ENCODE data around the gene RXRB.

DNA sequence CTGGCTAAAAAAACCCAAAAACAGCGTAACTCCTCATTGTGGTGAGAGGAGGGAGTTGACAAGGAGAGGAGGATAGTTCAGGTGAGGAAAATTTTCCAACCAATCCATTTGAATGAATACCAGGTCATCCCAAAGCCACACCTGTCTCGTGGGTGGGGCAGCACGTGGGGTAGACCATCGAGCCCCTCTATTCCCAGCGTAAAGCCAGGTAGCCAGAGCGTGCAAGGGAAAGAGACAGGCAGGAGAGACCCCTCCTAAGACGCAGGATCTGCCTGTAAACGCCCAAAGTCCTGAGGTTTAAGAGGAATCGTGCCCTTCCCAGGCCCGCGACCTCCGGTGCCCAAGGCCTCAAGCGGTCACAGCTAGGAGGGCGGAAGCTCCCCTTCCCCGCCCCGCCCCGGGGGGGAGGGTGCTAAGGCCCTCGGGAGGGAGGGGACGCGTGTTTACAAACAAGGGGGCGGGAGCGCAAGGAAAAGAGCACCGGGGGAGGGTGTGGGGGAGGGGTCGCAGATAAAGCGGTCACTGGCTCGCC is 712 bp downstream of the RXRB start:
- TF ChIP-seq, protein P1, sequence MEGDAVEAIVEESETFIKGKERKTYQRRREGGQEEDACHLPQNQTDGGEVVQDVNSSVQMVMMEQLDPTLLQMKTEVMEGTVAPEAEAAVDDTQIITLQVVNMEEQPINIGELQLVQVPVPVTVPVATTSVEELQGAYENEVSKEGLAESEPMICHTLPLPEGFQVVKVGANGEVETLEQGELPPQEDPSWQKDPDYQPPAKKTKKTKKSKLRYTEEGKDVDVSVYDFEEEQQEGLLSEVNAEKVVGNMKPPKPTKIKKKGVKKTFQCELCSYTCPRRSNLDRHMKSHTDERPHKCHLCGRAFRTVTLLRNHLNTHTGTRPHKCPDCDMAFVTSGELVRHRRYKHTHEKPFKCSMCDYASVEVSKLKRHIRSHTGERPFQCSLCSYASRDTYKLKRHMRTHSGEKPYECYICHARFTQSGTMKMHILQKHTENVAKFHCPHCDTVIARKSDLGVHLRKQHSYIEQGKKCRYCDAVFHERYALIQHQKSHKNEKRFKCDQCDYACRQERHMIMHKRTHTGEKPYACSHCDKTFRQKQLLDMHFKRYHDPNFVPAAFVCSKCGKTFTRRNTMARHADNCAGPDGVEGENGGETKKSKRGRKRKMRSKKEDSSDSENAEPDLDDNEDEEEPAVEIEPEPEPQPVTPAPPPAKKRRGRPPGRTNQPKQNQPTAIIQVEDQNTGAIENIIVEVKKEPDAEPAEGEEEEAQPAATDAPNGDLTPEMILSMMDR (IDR thresholded peaks at IDR 0.05): no peak
- TF ChIP-seq POLR2A (IDR thresholded peaks at IDR 0.05): no peak

All from lower leg skin (tissue), 3 donors.